Liver (tissue), 3 donors: ENCODE measurements around the gene EDA.

Experiments used
- ATF3 ChIP-seq: IDR thresholded peaks from 2 replicates; pipeline ENCODE4 v1.6.1; 2016; ENCODE audit warnings: antibody characterized with exemption
- CTCF ChIP-seq: fragments of 150-350 bp; IDR thresholded peaks from 2 replicates; pipeline ENCODE4 v1.5.1; 2017; ENCODE audit warnings: improper control_type of control experiment, low read depth, low read length; ENCODE audit not compliant: missing input control
- GABPA ChIP-seq, 2 donors: IDR thresholded peaks in 1 of 2; conservative IDR thresholded peaks in 1 of 2; 2 replicates each; pipeline ENCODE4 v1.6.1; 2016; ENCODE audit warnings: antibody characterized with exemption in 2 of 2, mild to moderate bottlenecking in 1 of 2, moderate library complexity in 1 of 2
- JUND ChIP-seq, 2 donors: IDR thresholded peaks; 2 replicates each; pipeline ENCODE4 v1.6.1; 2016; ENCODE audit warnings: antibody characterized with exemption in 2 of 2
- MAX ChIP-seq: IDR thresholded peaks from 2 replicates; pipeline ENCODE4 v1.6.1; 2016; ENCODE audit warnings: antibody characterized with exemption
- RAD21 ChIP-seq, 2 donors: IDR thresholded peaks; 2 replicates each; pipeline ENCODE4 v1.6.1; 2016; ENCODE audit warnings: antibody characterized with exemption in 2 of 2, mild to moderate bottlenecking in 2 of 2
- REST ChIP-seq: IDR thresholded peaks from 2 replicates; pipeline ENCODE4 v1.6.1; 2016; ENCODE audit warnings: antibody characterized with exemption, mild to moderate bottlenecking
- SP1 ChIP-seq: IDR thresholded peaks from 2 replicates; pipeline ENCODE4 v1.6.1; 2018; ENCODE audit warnings: antibody characterized with exemption, mild to moderate bottlenecking
- TAF1 ChIP-seq: conservative IDR thresholded peaks from 2 replicates; pipeline ENCODE4 v1.6.1; 2016; ENCODE audit warnings: antibody characterized with exemption, mild to moderate bottlenecking
- YY1 ChIP-seq: IDR thresholded peaks from 2 replicates; pipeline ENCODE4 v1.6.1; 2016; ENCODE audit warnings: antibody characterized with exemption, mild to moderate bottlenecking
- ZBTB33 ChIP-seq: IDR thresholded peaks from 2 replicates; pipeline ENCODE4 v1.6.1; 2016; ENCODE audit warnings: antibody characterized with exemption
- donor health status: healthy.
- donor health status: healthy.

- TF ChIP-seq MAX (no peak), CTCF (no peak), ZBTB33 (no peak), SP1 (no peak), TAF1 (no peak), GABPA (IDR thresholded peaks at IDR 0.05 in 1 of 2, conservative IDR thresholded peaks at IDR 0.05 in 1 of 2) (no peak), REST (no peak), YY1 (no peak), ATF3 (no peak), JUND (IDR thresholded peaks at IDR 0.05) (no peak), RAD21 (IDR thresholded peaks at IDR 0.05) (no peak)
Observed at GRCh38 chrX:69615779-69616456, at the start of gene EDA.
